GM18502 (cell line): Measurements from ENCODE around the gene PARVA.

Experiments
- ATAC-seq: cut with Tn5 transposase; IDR thresholded peaks from one replicate; pipeline ENCODE4 v1.9.1; 2021; ENCODE audit warnings: mild to moderate bottlenecking; ENCODE audit not compliant: unreplicated experiment, poor library complexity

The PARVA gene

GRCh38 chr11:12454782-12455181 is 77.4 kb downstream of the PARVA start:
- ATAC-seq: no peak

- ATAC-seq: no peak
These were observed 78.6 kb downstream of the PARVA start for GRCh38 chr11:12455938-12456337.

GRCh38 chr11:12456651-12457579 is 79.5 kb downstream of the PARVA start:
- no peak for ATAC-seq

DNA sequence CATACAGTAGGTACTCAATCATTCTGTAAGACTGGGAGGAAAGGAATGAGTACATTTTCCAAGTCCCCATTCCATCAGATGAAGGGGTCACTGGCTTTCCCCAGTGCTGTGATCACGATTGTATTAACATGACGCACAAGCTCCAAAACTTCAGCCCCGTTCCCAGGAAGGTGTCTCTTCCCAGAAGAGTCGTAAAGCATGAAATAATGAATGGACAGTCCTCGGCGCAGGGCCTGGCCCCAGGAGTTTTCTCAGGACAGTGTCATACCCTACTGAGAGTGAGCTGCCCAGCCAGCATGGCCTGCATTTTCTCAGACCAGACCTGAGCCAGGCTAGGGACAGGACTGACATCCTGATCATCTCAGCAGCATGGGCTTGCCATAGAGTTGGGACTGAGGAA is 80.7 kb downstream of the PARVA start:
- no peak for ATAC-seq

DNA sequence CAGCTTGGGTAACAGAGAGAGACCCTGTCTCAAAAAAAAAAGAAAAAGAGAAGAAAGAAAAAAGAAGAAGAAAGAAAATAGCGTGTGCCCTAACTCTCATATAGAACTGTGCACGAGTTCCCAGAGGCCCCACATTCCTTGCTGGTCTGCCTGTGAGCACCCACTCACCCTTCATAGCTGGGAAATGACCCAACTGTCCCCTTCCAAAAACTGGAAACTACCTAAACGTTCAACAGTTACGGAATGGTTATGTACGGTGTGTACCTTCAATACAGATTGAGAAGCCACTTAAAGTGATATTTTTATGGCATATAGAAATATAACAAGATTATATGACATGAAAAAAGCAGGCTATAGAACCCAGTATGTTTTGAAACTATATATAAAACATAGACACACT is 82.0 kb downstream of the PARVA start:
- no peak for ATAC-seq

GRCh38 chr11:12459865-12460444 is 82.6 kb downstream of the PARVA start:
- ATAC-seq: no peak

GRCh38 chr11:12460466-12460865 is 83.1 kb downstream of the PARVA start:
- ATAC-seq: no peak

GRCh38 chr11:12461516-12461915 is 84.1 kb downstream of the PARVA start:
- ATAC-seq: no peak

GRCh38 chr11:12464303-12464702 is 86.9 kb downstream of the PARVA start:
- no peak for ATAC-seq

- no peak for ATAC-seq
These were observed 88.0 kb downstream of the PARVA start for GRCh38 chr11:12465332-12465731.

- no peak for ATAC-seq
These were observed 90.2 kb downstream of the PARVA start for GRCh38 chr11:12467610-12468009.

DNA sequence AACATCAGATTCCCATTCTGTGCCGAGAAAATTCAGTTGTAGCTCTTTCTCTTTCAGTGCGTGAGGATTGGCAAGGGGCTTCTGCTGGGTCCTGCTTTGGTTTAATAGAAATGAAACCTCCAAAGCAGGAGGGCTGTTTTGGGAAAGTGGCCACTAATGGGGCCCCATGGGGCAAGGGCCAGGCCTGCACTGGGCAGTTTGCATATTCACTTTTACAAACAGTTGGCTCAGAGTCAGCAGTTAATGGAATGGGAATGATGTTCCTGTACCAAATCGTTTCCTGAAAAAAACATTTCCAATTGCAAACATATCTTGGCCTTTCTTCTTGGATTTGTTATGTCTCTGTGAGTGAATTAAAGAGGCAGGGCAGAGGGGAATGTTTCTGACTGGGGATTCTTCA is 92.1 kb downstream of the PARVA start:
- ATAC-seq: no peak

DNA sequence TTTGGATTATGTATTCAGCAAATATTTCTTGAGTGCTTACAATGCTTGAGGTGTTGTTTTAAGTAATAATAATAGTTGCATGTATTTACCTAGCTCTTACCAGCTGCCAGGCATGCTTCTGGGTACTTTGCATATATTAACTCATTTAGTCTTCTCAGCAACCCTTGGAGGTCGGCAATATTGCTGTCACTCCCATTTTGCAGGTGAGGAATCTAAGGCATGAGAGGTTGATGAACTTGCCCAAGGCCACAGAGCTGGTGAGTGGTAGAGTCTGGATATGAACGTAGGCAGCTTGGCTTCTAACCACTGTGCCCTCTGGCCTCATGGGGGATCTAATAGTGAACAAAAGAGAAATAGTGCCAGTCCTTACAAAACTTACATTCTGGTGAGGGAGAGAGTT is 92.9 kb downstream of the PARVA start:
- ATAC-seq: no peak

DNA sequence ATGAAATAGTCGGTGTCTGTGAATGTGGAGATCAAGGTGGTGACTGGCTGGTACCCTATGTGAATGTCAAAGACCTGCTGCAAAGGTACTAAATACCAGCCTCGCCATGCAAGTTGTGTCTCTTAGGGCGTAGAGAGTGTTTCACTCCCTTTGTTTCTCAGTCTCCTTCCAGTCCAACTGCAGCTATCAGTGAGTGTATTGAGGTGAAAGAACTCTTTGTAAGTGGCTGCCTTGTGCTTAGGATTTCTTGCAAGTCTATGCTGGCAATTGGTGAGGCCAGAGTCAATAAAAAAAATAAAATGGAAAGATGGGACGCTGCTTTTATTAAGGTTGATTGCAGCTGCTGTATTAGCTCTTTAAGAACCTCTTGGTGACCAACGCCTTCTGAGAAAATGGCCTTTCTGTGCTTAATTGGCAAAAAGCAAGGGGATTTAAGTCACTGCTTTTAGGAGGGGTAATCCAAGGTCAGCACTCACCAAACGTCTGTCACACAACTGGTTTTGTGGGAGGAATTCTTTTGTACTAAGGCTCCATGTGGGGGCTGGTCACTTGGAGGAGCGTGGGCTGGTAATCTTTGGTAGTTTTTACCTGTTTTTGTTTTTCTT is 95.1 kb downstream of the PARVA start:
- no peak for ATAC-seq

DNA sequence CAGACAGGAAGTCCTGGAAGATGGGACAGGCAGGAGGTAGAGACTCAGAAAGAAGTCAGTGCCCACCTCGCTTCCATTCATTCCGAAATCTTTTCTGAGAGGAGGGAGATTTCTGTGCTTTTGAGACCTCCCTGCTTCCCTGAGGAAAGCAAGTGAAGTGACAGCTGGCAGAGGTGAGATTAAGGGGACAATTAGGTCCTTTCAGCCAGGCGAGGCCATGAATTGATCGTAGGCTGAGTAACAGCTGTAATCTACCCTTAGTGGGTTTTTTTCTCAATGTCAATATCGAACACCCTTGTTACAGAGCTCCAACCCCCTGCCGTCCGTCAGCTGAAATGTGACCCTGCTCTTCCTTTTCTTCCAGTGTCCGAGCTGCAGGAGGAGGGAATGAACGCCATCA is 96.0 kb downstream of the PARVA start:
- no peak for ATAC-seq

GRCh38 chr11:12474871-12475270 is 97.5 kb downstream of the PARVA start:
- ATAC-seq: no peak

DNA sequence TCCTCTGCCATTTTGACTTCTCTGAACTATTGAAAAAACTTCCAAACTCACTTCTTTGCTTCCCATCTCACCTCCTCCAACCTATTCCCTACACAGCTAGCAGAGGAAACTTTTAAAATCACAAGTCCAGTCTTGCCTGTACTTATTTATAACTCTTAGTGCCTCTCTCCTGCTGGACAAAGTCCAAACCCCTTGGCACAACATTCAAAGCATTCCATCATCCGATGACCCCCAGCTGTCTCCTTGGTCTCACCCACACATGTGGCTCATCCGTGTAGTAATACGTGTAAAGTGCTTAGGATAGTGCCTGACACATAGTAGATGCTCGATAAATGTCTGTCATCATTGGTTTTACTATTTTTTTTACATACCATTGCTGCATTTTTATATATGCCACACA is 101.4 kb downstream of the PARVA start:
- ATAC-seq: no peak

DNA sequence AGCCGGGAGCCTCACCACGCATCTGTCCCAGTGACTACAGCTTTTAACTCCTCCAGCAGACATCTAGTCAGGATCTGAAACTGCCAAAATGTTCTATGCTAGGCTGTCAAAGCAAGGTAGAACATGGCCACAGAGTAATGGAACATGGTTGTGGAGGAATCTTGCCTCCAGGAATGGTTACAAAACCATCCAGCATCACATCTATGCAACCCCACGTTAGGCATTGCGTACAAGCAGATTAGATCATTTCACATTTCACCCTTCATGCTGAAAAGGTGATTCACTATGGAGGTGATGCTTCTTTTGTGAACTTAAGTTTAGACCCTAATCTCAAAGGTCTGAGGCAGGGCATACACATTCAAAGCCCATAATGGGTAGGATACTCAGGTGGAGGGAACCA is 103.0 kb downstream of the PARVA start:
- no peak for ATAC-seq

DNA sequence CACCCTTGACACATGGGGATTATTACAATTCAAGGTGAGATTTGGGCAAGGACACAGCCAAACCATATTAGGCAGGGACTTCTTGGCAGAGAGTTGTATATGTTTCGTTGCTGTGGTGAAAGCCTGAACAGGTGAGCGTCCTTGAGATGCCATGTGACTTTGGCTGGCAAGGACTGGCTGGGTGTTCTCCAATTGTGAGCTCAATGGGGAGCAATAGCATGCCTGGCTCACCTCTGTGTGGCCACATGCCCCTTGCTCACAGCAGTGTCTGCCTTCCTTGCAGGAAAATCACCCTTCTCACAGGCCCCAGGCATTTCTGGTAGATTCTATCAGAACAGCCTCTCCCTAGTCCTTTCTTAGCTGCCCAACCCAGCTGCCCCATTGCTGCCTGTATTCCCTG is 105.5 kb downstream of the PARVA start:
- no peak for ATAC-seq

DNA sequence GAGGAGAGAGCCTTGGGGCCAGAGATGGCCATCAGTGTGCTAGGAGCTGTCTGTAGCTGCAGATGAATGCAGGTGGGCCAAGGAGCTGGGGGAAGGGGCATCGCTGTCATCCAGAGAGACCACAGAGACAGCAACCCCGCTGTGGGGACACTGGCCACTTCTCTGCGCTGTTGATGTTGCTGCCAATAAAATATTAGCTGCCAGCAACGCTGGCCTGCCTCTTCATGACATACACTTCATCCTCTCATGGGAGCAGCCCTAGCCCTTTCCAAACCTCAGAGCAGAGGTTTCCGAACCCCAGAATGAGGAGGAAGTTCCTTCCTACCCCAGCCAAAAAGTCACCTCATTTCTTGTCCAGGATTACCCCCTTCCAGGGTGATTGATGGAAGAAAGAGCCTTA is 106.2 kb downstream of the PARVA start:
- ATAC-seq: no peak

DNA sequence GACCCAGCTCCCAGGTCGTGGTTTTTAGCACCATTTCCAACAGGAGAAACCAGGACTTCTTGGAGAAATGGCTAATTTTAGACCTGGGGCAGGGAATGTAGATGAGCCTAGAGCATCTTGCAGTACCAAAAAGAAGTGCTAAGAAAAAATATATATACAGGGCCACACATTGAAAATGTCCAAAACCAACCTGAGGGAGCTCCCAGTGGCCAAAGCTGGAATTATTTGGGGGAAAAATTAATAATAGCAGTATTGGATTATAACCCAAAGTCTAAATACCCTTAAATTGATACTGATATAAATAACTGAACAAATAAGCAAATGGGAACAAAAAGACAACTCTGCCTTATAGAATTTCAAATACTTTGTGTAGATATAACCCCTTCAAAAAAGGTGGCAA is 108.0 kb downstream of the PARVA start:
- ATAC-seq: no peak
